Ishikawa (cell line): ENCODE data around the gene PYDC1.

Experiments used
- EGR1 ChIP-seq: IDR thresholded peaks from 2 replicates; pipeline ENCODE4 v1.6.1; 2012
- TCF12 ChIP-seq: IDR thresholded peaks from 2 replicates; pipeline ENCODE4 v1.6.1; 2012; ENCODE audit warnings: low read depth

GRCh38 chr16:31182391-31182790 lies 34.5 kb downstream of the PYDC1 start:
- TF ChIP-seq TCF12 (no peak), EGR1 (no peak)
